Sigmoid colon (tissue), 7 donors: ENCODE measurements around the gene VDAC2. TPM values are rescaled to one million over a fixed set of nuclear protein-coding genes. Genes with fewer than 3 reads are reported as not detected.

Source experiments
- DNase-seq: peaks from one replicate; pipeline ENCODE4 v3.0.0-alpha.2; 2019
- H3K27ac ChIP-seq, 4 donors: fragments of 200-600 bp; sonication (generic); one replicate each; pipeline ENCODE4 v1.5.1; 2016 to 2019; ENCODE audit warnings: mild to moderate bottlenecking in 1 of 4
- H3K27me3 ChIP-seq, 3 donors: fragments of 200-600 bp; sonication (generic); one replicate each; pipeline ENCODE4 v1.5.1; 2019; ENCODE audit warnings: mild to moderate bottlenecking in 1 of 3
- H3K36me3 ChIP-seq, 4 donors: fragments of 200-600 bp; sonication (generic); one replicate each; pipeline ENCODE4 v1.5.1; 2016 to 2019
- H3K4me1 ChIP-seq, 4 donors: fragments of 200-600 bp; sonication (generic); one replicate each; pipeline ENCODE4 v1.5.1; 2017 to 2019
- H3K4me3 ChIP-seq, 4 donors: fragments of 200-600 bp; sonication (generic); one replicate each; pipeline ENCODE4 v1.5.1; 2017 to 2019; ENCODE audit warnings: mild to moderate bottlenecking in 2 of 4, moderate library complexity in 1 of 4
- H3K9me3 ChIP-seq, 4 donors: fragments of 200-600 bp in 3 of 4; sonication (generic) in 3 of 4; one replicate each; pipeline versions ENCODE4 v1.5.1 to v1.6.1; 2013 to 2019
- EP300 ChIP-seq, 4 donors: sonication (generic); formaldehyde crosslinking; IDR thresholded peaks; one replicate each; pipeline ENCODE4 v1.6.1; 2017; ENCODE audit warnings: antibody characterized with exemption in 4 of 4
- POLR2A ChIP-seq, 2 donors: fragments of 450-650 bp; IDR thresholded peaks; one replicate each; pipeline ENCODE4 v1.6.1; 2016; ENCODE audit warnings: antibody characterized with exemption in 2 of 2, mild to moderate bottlenecking in 2 of 2, moderate library complexity in 2 of 2
- POLR2AphosphoS5 ChIP-seq, 4 donors: sonication (generic); formaldehyde crosslinking; IDR thresholded peaks; one replicate each; pipeline ENCODE4 v1.6.1; 2017; ENCODE audit warnings: antibody characterized with exemption in 4 of 4
- WGBS, 2 donors: extraction: QIAGEN DNeasy Blood & Tissue Kit; methylation state at CpG; one replicate each; pipeline ENCODE4 v1.1.7; 2013; 5-methylcytosine and 5-hydroxymethylcytosine counted together
- intact Hi-C: fragments of 100-400 bp; cut with DNase I; formaldehyde crosslinking; loops from one replicate; pipeline ENCODE4 v1.15.1; 2023
- polyA plus RNA-seq, 3 donors: library from polyadenylated mRNA; stranded (reverse); fragments of 200-250 nt; gene quantifications; one replicate each; pipeline ENCODE4 v1.2.3, GENCODE V29; 2013
- total RNA-seq, 4 donors: library from RNA; depleted of rRNA; stranded (reverse); fragments of >200 nt; gene quantifications; one replicate each; pipeline ENCODE4 v1.1.0, GENCODE V29; 2016
- TF ChIP-seq, protein P1 (sequence below), 4 experiments: fragments of 450-650 bp in 3 of 4; fragments of 200-600 bp in 1 of 4; IDR thresholded peaks; one replicate each; pipeline ENCODE4 v1.5.1; 2016 to 2019; ENCODE audit warnings: antibody characterized with exemption in 4 of 4, mild to moderate bottlenecking in 3 of 4, moderate library complexity in 2 of 4
- donor health status: healthy with polysubstance abuse.
- donor health status: Bipolar disorder and iron deficiency.
- donor health status: healthy.

VDAC2 gene
- total and polyA plus RNA-seq, 7 donors: 205 to 437 (median 249) TPM

DNA sequence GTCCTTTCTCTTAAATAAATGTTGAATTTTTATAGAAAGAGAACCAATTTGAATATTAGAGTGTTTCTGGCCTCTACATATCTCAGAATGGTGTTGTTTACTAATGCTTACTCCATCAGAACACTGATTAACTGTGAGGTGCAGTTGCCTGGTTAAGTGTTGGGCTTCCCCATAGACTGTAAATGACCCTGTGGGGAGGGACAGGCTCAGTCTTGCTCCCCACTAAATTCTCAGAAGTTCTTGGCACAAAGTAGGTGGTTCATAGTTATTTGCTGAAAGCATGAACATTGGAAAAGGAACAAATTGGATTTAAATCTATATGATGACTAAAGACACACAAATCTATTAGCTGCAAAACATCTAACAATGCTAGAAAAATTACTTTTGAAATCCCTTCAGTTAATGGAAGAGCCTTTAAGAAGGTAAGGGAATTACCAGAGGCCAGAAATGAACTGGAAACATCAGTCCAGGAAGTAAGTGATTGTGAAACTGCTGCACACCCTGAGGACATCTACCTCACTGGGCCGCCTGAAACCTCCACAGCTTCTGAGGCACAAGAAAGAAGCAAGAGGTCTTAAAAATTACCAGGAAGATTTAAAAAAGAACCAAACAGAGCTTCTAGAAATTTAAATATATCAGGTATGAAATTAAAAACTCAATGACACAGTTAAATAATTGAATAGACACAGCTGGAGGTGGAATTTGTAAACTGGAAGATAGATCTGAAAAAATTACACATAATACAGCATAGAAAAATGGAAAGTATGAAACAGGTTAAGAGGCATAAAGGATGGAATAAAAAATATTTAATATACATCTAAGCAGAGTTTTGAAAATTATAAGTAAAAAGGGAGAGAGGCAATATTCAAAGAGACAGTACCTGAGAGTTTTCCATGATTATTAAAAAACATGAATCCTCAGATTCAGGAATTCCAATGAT, 43.0 kb downstream of the VDAC2 start:
- intact Hi-C loops: no loop called here

DNA sequence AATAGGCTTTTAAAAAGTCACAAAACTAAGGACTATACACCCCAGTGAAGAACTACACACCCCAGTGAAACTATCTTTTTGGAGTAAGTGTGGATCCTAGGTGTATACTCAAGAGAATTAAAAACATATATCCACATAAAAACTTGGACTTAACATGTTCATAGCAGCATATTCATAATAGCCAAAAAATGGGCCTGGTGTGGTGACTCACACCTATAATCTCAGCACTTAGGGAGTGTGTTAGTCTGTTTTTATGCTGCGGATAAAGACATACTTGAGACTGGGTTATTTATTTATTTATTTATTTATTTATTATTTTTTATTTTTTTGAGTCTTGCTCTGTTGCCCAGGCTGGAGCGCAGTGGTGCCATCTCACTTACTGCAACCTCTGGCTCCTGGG, 44.1 kb downstream of the VDAC2 start:
- no peaks in the 10 kb centered on the region for H3K4me1 ChIP-seq
- no peak overlapping the region for H3K27ac ChIP-seq
- H3K9me3 ChIP-seq: peaks cover 0 to 11% (median 5%) of the 10 kb centered on the region in 4 donors
- TF ChIP-seq POLR2AphosphoS5 (IDR thresholded peaks at IDR 0.05) (no peak), POLR2A (IDR thresholded peaks at IDR 0.05) (no peak), EP300 (IDR thresholded peaks at IDR 0.05) (no peak)
- TF ChIP-seq, protein P1, sequence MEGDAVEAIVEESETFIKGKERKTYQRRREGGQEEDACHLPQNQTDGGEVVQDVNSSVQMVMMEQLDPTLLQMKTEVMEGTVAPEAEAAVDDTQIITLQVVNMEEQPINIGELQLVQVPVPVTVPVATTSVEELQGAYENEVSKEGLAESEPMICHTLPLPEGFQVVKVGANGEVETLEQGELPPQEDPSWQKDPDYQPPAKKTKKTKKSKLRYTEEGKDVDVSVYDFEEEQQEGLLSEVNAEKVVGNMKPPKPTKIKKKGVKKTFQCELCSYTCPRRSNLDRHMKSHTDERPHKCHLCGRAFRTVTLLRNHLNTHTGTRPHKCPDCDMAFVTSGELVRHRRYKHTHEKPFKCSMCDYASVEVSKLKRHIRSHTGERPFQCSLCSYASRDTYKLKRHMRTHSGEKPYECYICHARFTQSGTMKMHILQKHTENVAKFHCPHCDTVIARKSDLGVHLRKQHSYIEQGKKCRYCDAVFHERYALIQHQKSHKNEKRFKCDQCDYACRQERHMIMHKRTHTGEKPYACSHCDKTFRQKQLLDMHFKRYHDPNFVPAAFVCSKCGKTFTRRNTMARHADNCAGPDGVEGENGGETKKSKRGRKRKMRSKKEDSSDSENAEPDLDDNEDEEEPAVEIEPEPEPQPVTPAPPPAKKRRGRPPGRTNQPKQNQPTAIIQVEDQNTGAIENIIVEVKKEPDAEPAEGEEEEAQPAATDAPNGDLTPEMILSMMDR (IDR thresholded peaks at IDR 0.05): no peak
- 95% methylated on average over 2 of the region's 2 CpGs for WGBS, 2 donors
- H3K36me3 ChIP-seq: no peaks in the 10 kb centered on the region
- no peak overlapping the region for H3K4me3 ChIP-seq
- intact Hi-C loops: no loop called here
- no peaks in the 10 kb centered on the region for H3K27me3 ChIP-seq
- no peak for DNase-seq

More for the DNA sequence above, 43.0 kb downstream of the VDAC2 start:
- TF ChIP-seq POLR2A (IDR thresholded peaks at IDR 0.05): no peak
- no peak for TF ChIP-seq EP300 (IDR thresholded peaks at IDR 0.05)
- TF ChIP-seq POLR2AphosphoS5 (IDR thresholded peaks at IDR 0.05): no peak
- TF ChIP-seq, protein P1 (IDR thresholded peaks at IDR 0.05): no peak
- WGBS, 2 donors: 94 to 97% methylated on average over 1 of the region's 1 CpG
- no peak overlapping the region for H3K27ac ChIP-seq
- H3K9me3 ChIP-seq: peaks cover 0 to 11% (median 5%) of the 10 kb centered on the region in 4 donors
- H3K4me3 ChIP-seq: no peak overlapping the region
- no peaks in the 10 kb centered on the region for H3K4me1 ChIP-seq
- DNase-seq: no peak
- H3K27me3 ChIP-seq: no peaks in the 10 kb centered on the region
- no peaks in the 10 kb centered on the region for H3K36me3 ChIP-seq

DNA sequence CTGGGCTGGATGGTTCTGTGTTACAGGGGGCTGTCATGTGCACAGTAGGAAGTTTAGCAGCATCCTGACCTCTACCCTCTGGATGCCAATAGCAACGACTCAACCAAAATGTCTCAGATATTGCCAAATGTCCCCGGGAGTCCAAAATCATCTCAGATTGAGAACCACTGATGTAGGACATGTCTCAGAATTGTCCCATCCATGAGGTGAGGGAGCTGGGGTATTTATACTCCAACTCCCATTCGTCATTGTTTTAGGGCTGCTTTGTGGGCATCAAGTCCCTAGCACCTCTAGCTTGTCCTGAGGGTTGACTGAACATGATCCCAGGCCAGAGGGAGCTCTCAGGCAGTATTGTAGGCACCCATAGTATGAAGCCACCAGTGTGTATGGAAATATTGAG, 50.4 kb downstream of the VDAC2 start:
- no peaks in the 10 kb centered on the region for H3K4me1 ChIP-seq
- no peak overlapping the region for H3K4me3 ChIP-seq
- no peaks in the 10 kb centered on the region for H3K27me3 ChIP-seq
- H3K36me3 ChIP-seq: no peaks in the 10 kb centered on the region
- TF ChIP-seq EP300 (IDR thresholded peaks at IDR 0.05) (no peak), POLR2A (IDR thresholded peaks at IDR 0.05) (no peak), POLR2AphosphoS5 (IDR thresholded peaks at IDR 0.05) (no peak)
- TF ChIP-seq, protein P1 (IDR thresholded peaks at IDR 0.05): no peak
- intact Hi-C loops: no loop called here
- WGBS, 2 donors: 62 to 78% methylated on average over 3 of the region's 3 CpGs
- DNase-seq: no peak
- H3K27ac ChIP-seq: no peak overlapping the region
- no peaks in the 10 kb centered on the region for H3K9me3 ChIP-seq

DNA sequence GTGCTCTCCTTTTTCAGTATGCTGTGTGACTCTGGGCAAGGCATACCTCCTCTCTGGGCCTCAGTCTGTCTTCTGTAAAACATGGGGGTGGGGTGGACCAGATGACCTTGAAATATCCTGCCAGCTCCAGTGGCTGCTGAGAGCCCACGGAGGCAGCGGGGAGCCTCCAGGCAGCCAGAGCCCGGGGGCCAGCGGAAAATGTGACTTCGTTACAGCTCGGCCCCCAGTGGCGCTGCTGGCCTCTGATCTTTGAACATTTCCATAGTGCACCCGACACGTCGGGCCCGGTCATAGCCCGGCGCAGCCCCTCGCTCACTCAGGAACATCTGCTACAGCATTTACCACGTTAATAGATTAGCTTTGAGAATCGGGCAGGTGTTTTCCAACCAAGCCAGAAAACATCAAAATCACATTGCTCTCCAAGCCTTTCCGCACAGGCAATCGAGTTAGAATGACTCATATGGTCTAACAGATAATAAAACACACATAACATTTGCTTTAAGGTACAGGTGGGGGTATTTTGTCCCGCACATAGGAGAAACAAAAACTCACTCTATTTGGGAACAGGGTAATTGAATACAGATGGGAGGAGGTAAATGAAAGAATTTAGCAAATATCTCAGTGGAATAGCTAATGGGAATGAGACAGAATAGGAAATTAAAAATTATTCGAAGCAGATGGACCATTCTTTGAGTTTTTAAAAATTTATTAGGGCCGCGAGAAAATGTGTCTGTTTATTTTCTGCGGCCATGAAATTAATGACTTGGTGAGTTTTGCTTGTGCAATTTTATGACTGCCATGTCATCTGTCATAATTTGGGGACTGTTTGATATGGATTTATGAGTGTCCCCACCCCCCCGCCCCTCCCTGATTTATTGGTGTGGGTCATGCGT, 51.5 kb downstream of the VDAC2 start:
- intact Hi-C loops: no loop called here
- no peak for DNase-seq
- Histone ChIP-seq H3K4me1 (no peaks in the 10 kb centered on the region), H3K36me3 (no peaks in the 10 kb centered on the region), H3K4me3 (no peak overlapping the region), H3K27ac (no peak overlapping the region), H3K9me3 (no peaks in the 10 kb centered on the region), H3K27me3 (no peaks in the 10 kb centered on the region)
- TF ChIP-seq POLR2AphosphoS5 (IDR thresholded peaks at IDR 0.05) (no peak), EP300 (IDR thresholded peaks at IDR 0.05) (no peak), POLR2A (IDR thresholded peaks at IDR 0.05) (no peak)
- TF ChIP-seq, protein P1 (IDR thresholded peaks at IDR 0.05): no peak
- WGBS, 2 donors: 20 to 67% methylated on average over 25 of the region's 25 CpGs
